Measurements from ENCODE around the gene ARHGAP6. TPM values are rescaled to one million over a fixed set of nuclear protein-coding genes. Genes with fewer than 3 reads are reported as not detected.
A peak's percentile ranks its signal among the peaks of the same experiment; 100 is the strongest.

ARHGAP6 gene
- total RNA-seq, 1 donor from 2014 or later: 3.1 TPM

DNA sequence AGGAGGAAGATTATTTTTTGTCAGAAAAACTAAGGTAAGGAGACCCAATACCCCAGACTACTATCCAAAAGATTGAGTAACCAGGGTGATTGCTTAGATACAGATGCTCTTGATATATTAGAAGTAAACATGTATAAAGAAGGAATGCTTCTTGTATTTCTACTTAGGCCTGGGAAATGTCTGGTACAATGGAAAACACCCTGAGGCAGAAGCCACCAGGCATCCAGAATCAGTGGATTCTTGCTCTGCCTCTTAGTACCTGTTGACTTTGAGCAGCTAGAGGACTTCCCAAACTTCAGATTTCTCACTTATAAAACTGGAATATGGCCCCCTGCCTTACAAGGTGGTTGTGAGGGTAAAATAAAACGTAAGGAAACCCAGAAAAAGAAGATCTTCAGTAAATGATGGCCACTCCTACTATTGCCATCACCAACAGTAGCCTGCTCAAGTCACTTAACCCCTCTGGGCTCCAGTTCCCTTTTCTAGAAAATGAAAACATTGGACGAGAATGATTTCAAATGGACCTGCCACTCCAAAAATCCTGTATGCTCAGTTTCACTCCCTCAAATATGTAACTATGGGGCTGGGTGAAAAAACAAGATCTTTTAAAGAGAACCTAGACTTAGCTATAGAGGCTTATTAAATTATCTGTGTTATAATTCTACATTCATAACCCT lies 315.9 kb downstream of the ARHGAP6 start:
- Histone ChIP-seq H3K4me3 (peak overlapping the region; percentile 49), H3K4me1 (no peaks in the 10 kb centered on the region), H3K27me3 (ENCODE audit: low read depth) (no peaks in the 10 kb centered on the region), H3K36me3 (no peaks in the 10 kb centered on the region), H3K27ac (replicated peaks) (peak overlapping the region; percentile 78), H3K9me3 (replicated peaks) (no peaks in the 10 kb centered on the region)
- DNase-seq: no peak
- intact Hi-C loops (cut with micrococcal nuclease): no loop called here
- TF ChIP-seq, protein P1, sequence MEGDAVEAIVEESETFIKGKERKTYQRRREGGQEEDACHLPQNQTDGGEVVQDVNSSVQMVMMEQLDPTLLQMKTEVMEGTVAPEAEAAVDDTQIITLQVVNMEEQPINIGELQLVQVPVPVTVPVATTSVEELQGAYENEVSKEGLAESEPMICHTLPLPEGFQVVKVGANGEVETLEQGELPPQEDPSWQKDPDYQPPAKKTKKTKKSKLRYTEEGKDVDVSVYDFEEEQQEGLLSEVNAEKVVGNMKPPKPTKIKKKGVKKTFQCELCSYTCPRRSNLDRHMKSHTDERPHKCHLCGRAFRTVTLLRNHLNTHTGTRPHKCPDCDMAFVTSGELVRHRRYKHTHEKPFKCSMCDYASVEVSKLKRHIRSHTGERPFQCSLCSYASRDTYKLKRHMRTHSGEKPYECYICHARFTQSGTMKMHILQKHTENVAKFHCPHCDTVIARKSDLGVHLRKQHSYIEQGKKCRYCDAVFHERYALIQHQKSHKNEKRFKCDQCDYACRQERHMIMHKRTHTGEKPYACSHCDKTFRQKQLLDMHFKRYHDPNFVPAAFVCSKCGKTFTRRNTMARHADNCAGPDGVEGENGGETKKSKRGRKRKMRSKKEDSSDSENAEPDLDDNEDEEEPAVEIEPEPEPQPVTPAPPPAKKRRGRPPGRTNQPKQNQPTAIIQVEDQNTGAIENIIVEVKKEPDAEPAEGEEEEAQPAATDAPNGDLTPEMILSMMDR (IDR thresholded peaks at IDR 0.05; ENCODE audit: borderline replicate concordance): no peak

GRCh38 chrX:11349020-11349419 lies 316.7 kb downstream of the ARHGAP6 start:
- intact Hi-C loops (cut with micrococcal nuclease): no loop called here
- H3K9me3 ChIP-seq (replicated peaks): no peaks in the 10 kb centered on the region

GRCh38 chrX:11347300-11347699 lies 318.4 kb downstream of the ARHGAP6 start:
- DNase-seq: no peak
- Histone ChIP-seq H3K27ac (replicated peaks) (no peak overlapping the region), H3K9me3 (replicated peaks) (no peaks in the 10 kb centered on the region), H3K4me1 (no peaks in the 10 kb centered on the region), H3K27me3 (ENCODE audit: low read depth) (no peaks in the 10 kb centered on the region), H3K36me3 (no peaks in the 10 kb centered on the region), H3K4me3 (no peak overlapping the region)
- TF ChIP-seq, protein P1 (IDR thresholded peaks at IDR 0.05; ENCODE audit: borderline replicate concordance): no peak
- intact Hi-C loops (cut with micrococcal nuclease): no loop called here

More at GRCh38 chrX:11349020-11349419, 316.7 kb downstream of the ARHGAP6 start:
- Histone ChIP-seq H3K27ac (replicated peaks) (no peak overlapping the region), H3K36me3 (no peaks in the 10 kb centered on the region), H3K4me3 (peak overlapping the region; percentile 49), H3K27me3 (ENCODE audit: low read depth) (no peaks in the 10 kb centered on the region), H3K4me1 (no peaks in the 10 kb centered on the region)
- TF ChIP-seq, protein P1 (IDR thresholded peaks at IDR 0.05; ENCODE audit: borderline replicate concordance): no peak
- no peak for DNase-seq

DNA sequence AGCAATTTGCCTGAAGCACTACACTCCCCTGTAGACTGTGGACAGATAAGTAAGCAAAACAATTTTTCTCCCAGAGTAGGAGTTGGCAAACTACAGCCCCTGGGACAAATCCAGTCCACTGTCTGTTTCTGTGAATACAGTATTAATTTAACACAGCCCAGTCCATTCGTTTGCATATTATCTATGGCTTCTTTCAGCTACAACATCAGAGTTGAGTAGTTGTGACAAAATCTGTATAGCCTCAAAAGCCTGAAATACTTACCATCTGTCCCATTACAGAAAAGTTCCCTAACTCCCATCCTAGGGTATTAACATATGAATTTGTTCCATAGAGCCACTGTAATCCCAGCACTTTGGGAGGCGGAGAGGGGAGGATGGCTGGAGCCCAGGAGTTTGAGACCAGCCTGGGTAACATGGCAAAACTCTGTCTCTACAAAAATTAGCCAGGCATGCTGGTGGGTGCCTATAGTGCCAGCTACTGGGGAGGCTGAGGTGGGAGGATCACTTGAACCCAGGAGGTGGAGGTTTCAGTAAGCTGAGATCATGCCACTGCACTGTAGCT lies 319.5 kb downstream of the ARHGAP6 start:
- TF ChIP-seq, protein P1 (IDR thresholded peaks at IDR 0.05; ENCODE audit: borderline replicate concordance): no peak
- Histone ChIP-seq H3K27me3 (ENCODE audit: low read depth) (no peaks in the 10 kb centered on the region), H3K36me3 (no peaks in the 10 kb centered on the region), H3K27ac (replicated peaks) (no peak overlapping the region), H3K9me3 (replicated peaks) (no peaks in the 10 kb centered on the region), H3K4me1 (no peaks in the 10 kb centered on the region), H3K4me3 (no peak overlapping the region)
- intact Hi-C loops (cut with micrococcal nuclease): no loop called here
- DNase-seq: no peak

- Histone ChIP-seq H3K36me3 (no peaks in the 10 kb centered on the region), H3K9me3 (replicated peaks) (no peaks in the 10 kb centered on the region), H3K27ac (replicated peaks) (no peak overlapping the region), H3K4me3 (no peak overlapping the region), H3K27me3 (ENCODE audit: low read depth) (no peaks in the 10 kb centered on the region), H3K4me1 (no peaks in the 10 kb centered on the region)
- TF ChIP-seq, protein P1 (IDR thresholded peaks at IDR 0.05; ENCODE audit: borderline replicate concordance): no peak
- intact Hi-C loops (cut with micrococcal nuclease): no loop called here
- DNase-seq: no peak
These were observed 323.0 kb downstream of the ARHGAP6 start for GRCh38 chrX:11342673-11343072.
